ENCODE measurements around the gene MGAT4A. TPM values are rescaled to one million over a fixed set of nuclear protein-coding genes. Genes with fewer than 3 reads are reported as not detected.
A peak's percentile ranks its signal among the peaks of the same experiment; 100 is the strongest.
"Not testable (repeated sequence)": the region's sequence is repeated elsewhere in the genome, so short reads cannot be mapped to it uniquely, and the experiment has no call there.

Gene MGAT4A
- total RNA-seq, 1 donor from 2014 or later = 6.9 TPM

DNA sequence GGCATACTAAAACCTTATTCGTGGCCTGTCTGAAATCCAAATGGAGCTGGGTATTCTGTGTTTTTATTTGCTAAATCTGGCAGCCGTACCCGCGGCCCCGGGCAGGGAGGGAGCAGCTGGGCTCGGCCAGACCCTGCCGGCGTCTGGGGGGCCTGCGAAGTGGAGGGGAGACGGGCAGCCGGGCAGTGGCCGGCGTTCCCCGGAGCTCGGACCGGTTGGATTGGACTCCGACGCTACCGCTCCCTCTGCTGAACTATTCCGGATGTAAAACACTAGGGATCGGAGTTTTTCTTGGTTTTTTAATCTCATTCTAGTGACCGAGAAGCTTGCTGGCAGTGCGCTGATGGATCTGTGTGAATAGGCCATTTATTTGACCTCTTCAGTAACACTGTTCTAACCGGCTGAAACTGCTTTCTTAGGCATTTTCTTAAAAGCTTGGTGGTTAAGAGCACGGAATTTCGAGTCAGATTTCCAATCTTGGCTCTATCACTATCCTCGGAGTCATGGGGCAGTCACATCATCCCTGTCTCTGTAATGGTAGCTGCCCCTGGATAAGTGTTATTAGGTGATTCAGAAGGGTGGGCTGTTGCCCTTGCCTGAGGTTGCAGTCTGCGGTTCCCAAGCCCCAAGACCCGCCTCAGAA, 121.8 kb downstream of the MGAT4A start:
- ATAC-seq (peak; percentile 18), DNase-seq (ENCODE audit: low spot score) (no peak)

DNA sequence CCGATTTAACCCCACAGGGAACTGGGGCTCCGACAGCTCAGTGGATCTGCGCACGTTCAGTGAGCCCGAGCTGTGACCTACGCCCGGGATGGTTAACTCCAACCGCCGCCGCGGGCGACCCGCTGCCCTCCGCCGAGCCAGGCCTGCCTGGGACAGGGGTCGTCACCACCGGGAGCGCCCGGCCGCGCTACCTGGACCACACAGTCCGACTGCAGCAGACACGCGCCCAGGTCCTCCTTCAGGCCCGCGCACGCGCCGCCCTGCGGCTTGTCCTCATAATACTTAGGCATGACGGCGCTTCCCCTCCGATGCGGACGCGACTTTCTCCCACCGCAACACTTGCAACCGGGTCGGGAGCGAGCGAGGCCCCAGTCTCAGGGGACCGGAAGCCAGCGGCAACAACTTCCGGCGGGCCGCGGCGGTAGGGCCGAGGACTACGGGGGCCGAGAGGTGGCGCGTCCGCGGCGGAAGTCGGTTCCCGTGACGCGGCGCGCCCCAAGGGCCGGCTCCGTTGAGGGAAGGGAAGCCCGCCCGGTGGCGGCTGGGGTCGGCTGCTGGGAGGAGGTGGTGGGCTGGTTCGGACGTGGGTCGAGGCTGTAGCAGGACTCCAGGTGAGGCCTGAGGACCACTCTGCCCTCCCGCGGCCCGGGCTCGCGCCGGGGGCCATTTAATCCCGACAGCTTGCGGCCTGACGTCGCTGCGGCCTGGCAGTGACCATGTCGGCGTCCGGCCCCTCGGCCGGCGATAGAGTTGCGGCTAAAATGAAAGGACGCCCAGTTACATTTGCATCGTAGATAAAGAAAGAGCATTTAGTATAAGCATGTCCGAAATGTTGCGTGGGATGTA, 122.6 kb downstream of the MGAT4A start, which contains the start of the genes COA5 and UNC50:
COA5 (minus strand) TSS at position 397 of the 846 bp plus-strand sequence; CDS start at position 290, 107 bp downstream.
UNC50 (plus strand) TSS at position 474 of the 846 bp plus-strand sequence. CDS start 1,171 bp downstream, outside the sequence.
- peak; percentile 93 for DNase-seq (ENCODE audit: low spot score)
- ATAC-seq = peak; percentile 96

DNA sequence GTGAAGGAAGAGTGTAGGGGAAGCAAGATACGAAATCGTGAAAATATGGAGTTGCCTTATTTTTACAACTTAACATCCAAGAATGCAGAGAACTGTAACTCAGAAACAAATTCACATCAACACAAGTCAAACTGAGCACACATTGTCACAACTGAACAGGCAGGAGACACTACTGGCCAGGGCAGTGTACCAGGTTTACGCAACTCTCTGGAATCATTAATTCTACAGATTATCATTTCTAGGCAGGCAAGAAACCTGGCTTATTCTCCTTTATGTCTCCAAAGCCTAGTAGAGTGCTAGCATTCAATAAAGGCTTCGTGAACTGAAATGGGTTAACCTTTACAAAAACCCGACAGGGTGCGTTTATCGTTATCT, 123.2 kb downstream of the MGAT4A start:
- peak; percentile 62 for ATAC-seq

DNA sequence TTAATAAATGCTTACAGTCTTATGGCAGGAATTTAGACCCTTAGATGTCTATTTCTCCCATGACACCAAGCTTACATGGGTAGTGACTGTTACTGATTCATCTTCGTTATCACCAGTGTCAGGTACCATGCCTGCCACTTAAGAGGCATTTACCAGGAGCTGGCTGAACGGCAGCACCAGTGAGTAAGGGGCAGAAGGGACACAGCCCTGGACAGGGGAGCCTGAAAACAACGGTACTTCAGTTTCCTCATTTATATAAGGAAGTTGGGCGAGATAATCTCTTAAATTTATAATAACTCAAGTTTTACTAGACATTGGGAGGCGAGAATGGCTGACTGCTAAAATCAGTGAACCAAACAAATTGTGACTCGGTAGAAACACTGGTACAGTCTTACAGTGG, 123.8 kb downstream of the MGAT4A start:
- DNase-seq (ENCODE audit: low spot score) (no peak), ATAC-seq (no peak)

More for the DNA sequence above, 123.2 kb downstream of the MGAT4A start:
- DNase-seq (ENCODE audit: low spot score) = no peak

DNA sequence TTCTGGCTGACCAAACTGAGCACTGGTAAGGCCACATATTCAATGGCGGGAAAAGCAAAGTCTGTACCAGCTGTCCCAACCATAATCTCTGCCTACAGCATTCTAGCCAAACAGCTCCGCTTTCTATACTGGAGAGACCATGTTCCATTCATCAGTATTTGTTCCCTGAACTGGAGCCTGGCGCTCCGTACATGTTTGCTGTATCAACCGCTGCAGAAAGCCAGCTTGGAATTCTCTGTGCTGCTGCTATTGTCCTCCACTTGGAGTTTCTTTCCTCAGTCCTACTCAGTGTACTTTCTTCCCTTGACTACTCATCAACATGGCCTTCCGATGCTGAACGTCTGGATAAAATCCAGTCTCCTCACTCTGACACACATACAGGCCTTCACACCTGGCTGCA, 124.5 kb downstream of the MGAT4A start:
- DNase-seq (ENCODE audit: low spot score) = no peak
- ATAC-seq = no peak

DNA sequence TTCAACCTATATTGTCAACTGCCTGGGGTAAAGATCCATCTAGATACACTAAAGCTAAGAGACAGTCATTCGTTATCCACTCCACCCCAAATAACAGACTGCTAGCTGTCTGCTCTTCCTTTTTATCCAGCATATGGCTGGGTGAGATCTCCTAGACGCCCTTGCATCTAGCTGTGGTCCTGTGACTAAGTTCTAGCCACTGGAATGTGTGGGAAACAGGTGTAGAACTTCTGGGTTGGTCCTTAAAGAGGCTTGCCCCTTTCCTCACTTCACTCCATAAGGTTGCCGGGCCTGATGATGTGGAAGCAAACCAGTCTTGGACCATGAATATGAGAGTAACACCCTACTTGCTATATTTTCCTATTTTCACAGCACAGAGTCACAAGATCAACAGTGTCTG, 125.9 kb downstream of the MGAT4A start:
- DNase-seq (ENCODE audit: low spot score) (no peak), ATAC-seq (no peak)

DNA sequence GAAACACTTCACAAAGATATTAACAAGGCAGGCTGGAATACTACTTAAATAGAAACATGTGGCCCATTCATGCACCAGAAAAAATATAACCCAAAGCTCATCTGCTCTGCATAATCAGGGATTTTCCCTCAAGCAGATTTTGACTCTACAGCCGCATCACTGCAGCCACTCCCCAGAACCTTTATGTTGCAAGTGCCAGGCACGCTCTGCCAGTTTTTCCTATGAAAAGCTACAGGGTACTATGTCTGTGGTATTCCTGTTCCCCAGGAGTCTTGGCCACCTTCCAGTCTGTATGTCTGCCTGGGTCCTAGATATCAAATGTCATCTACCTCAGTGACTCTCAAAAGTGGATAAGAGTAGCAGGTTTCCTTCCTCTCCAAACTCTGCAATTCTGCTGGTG, 126.4 kb downstream of the MGAT4A start:
- DNase-seq (ENCODE audit: low spot score) = no peak

DNA sequence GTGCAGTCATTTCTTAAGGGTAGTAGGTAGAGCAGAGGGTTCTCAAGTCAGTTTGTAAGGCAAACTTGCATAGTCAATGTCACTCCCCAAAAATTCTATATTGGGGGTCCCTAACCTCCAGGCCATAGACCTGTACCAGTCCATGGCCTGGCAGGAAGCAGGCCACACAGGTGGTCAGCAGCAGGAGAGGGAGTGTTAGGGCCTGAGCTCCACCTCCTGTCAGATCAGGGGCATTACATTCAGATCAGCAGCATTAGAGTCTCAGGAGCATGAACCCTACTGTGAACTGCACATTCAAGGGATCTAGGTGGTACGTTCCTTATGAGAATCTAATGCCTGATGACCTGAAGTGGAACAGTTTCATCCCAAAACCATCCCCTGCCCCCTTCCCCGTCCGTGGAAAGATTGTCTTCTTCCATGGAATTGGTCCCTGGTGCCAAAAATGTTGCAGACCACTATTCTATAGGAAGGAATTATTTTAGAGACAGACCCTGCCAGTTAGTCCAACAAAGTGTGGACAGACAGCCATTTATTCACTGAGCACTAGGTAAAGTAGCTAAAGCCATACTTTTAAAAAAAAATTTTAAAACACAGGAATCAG, 129.3 kb downstream of the MGAT4A start:
- ATAC-seq (peak; percentile 93), DNase-seq (ENCODE audit: low spot score) (no peak)

More for the DNA sequence above, 126.4 kb downstream of the MGAT4A start:
- no peak for ATAC-seq

DNA sequence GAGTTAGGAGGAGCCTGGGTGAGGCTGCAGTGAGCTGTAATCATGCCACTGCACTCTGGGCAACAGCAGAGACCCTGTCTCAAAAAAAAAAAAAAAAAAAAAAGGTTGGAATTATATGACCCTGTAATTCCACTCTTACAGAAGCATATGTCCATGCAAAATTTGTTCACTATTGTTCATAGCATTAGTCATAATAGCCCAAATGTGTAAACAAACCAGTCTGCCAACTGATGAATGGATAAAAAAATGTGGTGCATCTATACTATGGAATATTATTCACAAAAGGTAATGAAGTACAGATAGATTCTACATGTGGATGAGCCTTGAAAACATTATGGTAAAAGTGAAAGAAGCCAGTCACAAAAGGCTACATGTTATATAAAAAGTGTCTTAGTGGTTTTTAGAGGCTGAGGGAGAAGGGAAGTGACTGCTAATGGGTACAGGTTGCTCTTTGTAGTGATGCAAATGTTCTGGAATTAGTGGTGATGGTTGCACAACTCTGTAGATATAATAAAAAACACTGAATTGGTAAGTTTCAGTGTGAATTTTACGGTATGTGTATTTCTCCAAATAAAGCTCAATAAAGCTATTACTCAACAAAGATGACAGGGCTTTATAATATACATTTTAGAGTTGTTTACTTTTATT, 132.0 kb downstream of the MGAT4A start:
- no peak for DNase-seq (ENCODE audit: low spot score)
- ATAC-seq = no peak

DNA sequence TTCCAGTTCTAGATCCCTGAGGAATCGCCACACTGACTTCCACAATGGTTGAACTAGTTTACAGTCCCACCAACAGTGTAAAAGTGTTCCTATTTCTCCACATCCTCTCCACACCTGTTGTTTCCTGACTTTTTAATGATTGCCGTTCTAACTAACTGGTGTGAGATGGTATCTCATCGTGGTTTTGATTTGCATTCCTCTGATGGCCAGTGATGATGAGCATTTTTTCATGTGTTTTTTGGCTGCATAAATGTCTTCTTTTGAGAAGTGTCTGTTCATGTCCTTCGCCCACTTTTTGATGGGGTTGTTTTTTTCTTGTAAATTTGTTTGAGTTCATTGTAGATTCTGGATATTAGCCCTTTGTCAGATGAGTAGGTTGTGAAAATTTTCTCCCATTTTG, 136.3 kb downstream of the MGAT4A start:
- not testable (repeated sequence) for ATAC-seq

DNA sequence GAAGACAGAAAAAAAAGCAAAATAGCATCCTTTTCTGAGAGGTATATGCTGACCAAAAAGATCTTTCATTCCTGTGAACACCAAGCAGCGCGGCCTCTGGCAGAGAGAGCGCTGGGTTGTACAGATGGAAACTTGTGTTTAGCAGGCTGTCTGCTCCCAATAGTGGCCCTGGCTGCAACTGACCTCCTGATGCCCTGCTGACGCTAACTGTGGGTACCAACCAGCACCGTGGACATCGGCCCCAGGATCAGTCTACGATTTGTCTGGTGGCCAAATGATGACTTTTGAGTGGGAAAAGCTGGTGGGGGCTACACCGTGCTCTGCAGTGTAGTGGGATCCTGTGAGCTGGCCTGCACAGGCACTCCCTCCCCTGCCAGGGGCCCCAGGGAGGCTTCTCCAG, 138.4 kb downstream of the MGAT4A start:
- ATAC-seq = peak; percentile 17

More for the DNA sequence above, 136.3 kb downstream of the MGAT4A start:
- DNase-seq (ENCODE audit: low spot score) = not testable (repeated sequence)

DNA sequence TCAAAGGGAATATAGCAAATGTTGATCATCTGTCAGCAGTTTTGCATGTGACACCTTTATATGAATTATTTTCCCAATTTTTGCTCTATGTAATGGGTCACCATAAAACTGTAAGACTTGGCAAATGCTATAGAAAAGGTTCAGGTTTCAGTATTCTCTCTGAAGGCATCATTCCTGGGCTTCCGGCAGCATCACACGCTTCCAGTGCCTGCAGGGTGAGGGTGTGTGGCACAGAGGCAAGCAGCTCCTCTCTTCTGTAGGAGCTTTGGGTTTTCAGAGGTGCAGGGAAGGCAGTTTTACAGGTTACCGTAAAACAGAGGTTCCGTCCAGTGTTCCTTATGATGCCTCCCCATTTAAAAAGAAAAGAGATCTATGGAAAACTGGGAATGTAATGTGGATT, 141.4 kb downstream of the MGAT4A start:
- ATAC-seq (no peak), DNase-seq (ENCODE audit: low spot score) (peak; percentile 8)

More for the DNA sequence above, 138.4 kb downstream of the MGAT4A start:
- DNase-seq (ENCODE audit: low spot score) = no peak

DNA sequence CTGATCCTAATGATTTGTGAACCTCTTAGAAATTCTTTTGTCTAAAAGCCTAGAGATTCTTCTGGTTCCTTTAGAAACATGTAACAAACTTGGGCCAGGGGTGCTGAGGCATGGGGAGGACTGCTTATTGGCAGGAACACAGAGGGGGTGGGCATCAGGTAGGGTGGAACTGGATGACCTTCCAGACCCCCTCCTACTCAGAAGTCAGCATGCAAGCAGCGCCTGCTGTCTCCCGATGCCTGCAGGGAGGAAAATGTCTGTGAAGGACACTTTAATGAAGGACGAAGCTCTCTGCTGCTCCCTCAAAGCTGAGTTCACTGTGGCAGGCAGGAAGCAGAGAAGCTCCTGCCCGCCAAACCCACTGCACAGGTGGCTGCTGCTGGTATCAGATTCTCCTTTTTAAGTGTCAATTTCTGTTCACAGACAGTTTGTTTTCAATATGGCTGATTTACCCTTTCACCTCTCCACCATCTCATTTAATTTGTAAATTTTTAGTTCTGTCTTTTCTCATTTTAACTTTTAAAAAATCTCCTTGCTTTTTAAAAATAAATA, 142.0 kb downstream of the MGAT4A start:
- no peak for ATAC-seq
- no peak for DNase-seq (ENCODE audit: low spot score)

DNA sequence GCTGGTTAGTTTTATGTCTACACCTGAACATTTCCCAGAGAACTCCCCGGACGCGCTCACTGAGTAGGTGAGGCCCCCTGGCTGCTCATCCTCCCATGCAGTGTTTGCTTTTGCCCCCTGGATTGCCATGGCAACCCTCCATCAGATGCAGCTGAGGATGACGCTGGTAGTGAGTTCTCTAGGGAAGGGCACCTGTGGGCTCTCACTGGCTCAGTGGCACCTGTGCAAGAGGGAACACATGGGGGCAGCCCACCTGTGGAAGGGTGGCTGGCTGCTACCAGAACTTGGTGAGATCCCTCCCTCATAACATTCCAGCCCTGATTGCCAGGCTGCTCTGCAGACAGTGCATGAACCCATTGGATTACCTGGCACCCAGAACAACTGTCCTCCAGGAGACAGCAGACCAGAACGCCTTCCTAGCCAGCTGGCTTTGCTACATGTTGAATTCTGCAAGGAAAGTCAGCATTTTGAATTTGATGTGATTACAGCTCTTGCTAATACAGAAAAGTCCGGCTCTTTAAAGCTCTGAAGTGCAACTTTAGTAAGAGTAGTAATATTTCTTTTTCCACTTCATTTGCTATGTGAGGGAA, 144.3 kb downstream of the MGAT4A start:
- ATAC-seq (no peak), DNase-seq (ENCODE audit: low spot score) (peak; percentile 33)

DNA sequence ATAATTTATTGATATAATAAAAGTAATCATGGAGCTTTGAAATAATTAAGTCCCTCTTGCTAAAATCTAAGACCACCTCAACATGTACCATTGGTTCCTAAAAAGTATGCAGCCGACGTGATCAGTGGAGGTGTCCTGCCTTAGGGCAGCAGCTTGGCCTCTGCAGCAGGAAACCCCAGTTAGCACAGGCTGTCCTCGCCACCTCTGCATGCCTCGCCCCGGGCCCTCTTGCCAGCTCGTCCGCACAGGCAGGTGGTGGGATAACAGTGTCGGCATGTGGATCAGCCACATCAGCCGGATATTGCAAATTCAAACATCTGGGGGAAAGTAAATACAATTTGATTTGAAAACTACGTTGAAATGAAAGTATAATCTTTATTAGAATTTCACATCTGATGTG, 145.5 kb downstream of the MGAT4A start:
- no peak for ATAC-seq
- DNase-seq (ENCODE audit: low spot score) = no peak

DNA sequence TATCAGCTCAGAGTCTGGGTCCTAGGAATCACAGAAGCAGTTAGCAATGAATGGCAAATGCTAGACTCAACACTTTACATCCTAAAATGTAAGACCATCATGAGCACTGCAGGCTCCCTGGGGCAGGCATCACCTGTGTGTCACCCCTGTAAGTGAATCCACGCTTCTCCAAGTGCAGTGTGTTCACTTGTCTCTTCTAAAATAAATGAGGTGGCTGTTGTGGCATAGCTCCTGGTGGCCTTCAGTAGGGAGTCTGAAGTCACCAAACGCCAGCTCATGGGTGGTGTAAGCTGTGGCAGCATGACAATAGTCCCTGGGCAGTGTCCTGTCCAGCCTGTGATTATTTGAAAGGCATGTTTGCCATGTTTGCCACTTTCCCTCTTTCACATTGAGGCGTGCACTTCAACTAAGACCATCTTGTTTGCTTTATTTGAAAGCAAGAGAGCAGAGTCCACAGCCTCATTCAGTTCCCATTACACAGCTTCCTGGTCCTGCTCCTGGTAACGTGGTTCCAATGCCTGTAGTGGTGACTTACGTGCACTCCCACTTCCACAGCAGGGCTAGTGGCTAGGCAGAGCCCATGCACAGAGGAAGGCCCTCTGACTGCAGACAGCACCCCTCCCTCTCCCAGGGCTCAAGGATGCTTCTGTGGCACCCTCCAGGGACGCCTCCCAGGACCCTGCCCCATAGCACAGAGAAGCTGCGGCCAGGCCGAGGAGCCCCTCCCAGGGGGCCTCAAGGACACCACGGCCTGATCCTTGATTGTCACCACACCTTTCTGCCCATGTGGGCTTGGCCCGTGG, 146.9 kb downstream of the MGAT4A start:
- peak; percentile 96 for ATAC-seq
- no peak for DNase-seq (ENCODE audit: low spot score)

DNA sequence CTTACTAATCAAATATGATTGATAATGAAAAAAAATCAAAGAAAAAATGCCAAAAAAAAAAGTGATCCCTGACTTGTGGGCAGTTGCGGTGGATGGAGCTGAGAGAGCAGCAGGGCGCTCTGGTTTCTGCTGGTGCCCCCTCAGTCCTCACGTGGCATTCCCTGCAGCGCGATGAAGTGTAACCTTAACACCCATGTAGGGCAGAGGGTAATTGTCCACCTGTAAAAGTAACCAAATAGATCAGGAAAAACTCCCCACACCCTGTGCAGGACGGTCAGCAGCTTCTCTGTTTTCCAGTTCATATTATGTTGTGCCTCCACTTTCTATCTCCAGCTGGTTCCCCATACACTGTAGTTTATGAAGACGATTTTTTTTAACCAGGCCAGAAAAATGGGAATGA, 147.7 kb downstream of the MGAT4A start:
- ATAC-seq (no peak), DNase-seq (ENCODE audit: low spot score) (no peak)

DNA sequence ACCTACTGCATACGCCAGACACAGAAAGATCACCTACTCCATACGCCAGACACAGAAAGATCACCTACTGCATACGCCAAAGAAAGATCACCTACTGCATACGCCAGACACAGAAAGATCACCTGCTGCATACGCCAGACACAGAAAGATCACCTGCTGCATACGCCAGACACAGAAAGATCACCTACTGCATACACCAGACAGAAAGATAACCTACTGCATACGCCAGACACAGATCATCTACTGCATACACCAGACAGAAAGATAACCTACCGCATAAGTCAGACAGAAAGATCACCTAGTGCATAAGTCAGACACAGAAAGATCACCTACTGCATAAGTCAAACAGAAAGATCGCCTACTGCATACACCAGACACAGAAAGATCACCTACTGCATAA, 148.4 kb downstream of the MGAT4A start:
- no peak for DNase-seq (ENCODE audit: low spot score)
- no peak for ATAC-seq

DNA sequence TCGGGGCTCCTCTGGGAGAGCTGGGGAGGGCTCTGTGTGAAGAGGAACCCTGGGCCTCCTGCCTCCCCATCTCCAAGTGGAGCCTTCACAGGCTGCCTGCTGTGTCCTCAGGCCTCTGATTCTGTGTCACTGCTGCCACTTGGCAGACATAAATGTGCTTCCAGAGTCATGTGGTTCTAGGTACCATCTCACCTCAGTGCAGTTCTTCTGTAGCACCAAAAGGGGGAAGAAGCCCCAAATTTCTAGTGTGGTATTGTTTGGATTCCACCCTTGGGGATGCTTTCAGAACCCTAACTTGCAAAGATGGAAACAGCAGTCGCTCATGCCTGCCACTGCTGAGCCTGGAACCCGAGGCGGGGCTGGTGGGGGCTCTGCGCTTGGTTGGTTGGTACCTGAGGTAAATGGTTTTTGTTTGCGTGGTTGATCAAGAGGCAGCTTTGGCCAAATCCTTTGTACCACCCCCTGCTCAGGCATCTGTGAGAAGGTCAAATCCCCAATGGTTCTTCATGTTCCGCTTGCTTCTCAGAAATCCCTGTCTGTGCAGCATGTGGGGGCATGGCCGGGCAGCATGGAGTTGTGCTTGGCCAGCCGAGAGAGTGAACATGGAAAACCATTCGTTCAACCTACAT, 150.2 kb downstream of the MGAT4A start:
- no peak for DNase-seq (ENCODE audit: low spot score)

More for the DNA sequence above, 150.2 kb downstream of the MGAT4A start:
- no peak for ATAC-seq
